ENCODE measurements around the gene TMEM191C.
"Not testable (repeated sequence)": the region's sequence is repeated elsewhere in the genome, so short reads cannot be mapped to it uniquely, and the experiment has no call there.

DNA sequence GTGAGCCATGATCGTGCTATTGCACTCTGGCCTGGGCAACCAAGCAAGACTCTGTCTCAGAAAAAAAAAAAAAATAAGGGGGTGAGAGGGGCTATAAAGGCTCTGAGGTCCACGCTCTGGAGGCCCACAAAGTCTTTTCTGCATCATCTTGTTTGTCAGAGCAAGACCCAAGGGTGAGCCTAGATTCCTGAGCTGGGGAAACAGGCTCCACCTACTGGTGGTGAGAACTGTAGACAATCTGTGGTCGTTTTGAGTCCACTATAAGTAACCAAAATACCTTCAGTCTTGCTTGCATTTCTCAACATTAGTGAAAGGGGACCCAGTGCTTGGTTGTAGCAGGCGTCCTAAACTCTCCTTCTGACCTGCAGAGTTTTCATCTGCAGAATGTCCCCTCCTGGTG is 4.5 kb upstream of the TMEM191C start:
- TF ChIP-seq L3MBTL2 (conservative IDR thresholded peaks at IDR 0.05); TARDBP (IDR thresholded peaks at IDR 0.05); FOXK2 (IDR thresholded peaks at IDR 0.05); SUZ12 (IDR thresholded peaks at IDR 0.05); FOXM1 (IDR thresholded peaks at IDR 0.05; ENCODE audit: borderline replicate concordance); ELF4 (IDR thresholded peaks at IDR 0.05): not testable (repeated sequence)
- TF ChIP-seq, protein P1, sequence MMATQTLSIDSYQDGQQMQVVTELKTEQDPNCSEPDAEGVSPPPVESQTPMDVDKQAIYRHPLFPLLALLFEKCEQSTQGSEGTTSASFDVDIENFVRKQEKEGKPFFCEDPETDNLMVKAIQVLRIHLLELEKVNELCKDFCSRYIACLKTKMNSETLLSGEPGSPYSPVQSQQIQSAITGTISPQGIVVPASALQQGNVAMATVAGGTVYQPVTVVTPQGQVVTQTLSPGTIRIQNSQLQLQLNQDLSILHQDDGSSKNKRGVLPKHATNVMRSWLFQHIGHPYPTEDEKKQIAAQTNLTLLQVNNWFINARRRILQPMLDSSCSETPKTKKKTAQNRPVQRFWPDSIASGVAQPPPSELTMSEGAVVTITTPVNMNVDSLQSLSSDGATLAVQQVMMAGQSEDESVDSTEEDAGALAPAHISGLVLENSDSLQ (IDR thresholded peaks at IDR 0.05) = not testable (repeated sequence)

Data from HEK293T (cell line).